ENCODE measurements around the gene HCN4. TPM values are rescaled to one million over a fixed set of nuclear protein-coding genes. Genes with fewer than 3 reads are reported as not detected.

Gene HCN4
- total RNA-seq, 1 donor: not detected

GRCh38 chr15:73282567-73283365 lies 86.0 kb downstream of the HCN4 start:
- no peak overlapping the region for H3K4me3 ChIP-seq (ENCODE audit: low read depth, low read length)
- no peak for TF ChIP-seq CTCF (IDR thresholded peaks at IDR 0.05; ENCODE audit: insufficient read depth, low read length)
- no peak for DNase-seq (ENCODE audit: low read depth)

DNA sequence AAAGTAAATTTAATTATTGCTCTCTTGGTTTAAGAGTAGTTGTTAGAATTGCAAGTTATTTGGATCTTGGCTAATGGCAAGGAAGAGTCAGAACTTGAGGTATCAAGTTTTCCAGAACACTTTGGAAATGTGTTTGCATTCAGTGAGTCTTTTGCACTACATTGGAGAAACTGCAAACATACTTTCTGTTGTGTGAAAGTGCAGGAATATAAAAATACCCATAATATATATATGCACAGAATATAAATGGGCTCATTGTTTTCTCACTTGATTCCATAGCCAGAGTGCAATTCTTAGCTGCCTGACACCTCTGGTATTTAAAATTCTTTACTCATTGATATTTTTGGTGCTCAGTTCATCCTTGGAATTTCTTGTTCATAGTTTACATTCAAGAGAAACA lies 92.9 kb downstream of the HCN4 start:
- TF ChIP-seq CTCF (IDR thresholded peaks at IDR 0.05; ENCODE audit: insufficient read depth, low read length): no peak
- H3K4me3 ChIP-seq (ENCODE audit: low read depth, low read length): no peak overlapping the region
- DNase-seq (ENCODE audit: low read depth): no peak

GRCh38 chr15:73273181-73274002 lies 95.4 kb downstream of the HCN4 start:
- peak; percentile 86 for TF ChIP-seq CTCF (IDR thresholded peaks at IDR 0.05; ENCODE audit: insufficient read depth, low read length)
- DNase-seq (ENCODE audit: low read depth): peak; percentile 76

DNA sequence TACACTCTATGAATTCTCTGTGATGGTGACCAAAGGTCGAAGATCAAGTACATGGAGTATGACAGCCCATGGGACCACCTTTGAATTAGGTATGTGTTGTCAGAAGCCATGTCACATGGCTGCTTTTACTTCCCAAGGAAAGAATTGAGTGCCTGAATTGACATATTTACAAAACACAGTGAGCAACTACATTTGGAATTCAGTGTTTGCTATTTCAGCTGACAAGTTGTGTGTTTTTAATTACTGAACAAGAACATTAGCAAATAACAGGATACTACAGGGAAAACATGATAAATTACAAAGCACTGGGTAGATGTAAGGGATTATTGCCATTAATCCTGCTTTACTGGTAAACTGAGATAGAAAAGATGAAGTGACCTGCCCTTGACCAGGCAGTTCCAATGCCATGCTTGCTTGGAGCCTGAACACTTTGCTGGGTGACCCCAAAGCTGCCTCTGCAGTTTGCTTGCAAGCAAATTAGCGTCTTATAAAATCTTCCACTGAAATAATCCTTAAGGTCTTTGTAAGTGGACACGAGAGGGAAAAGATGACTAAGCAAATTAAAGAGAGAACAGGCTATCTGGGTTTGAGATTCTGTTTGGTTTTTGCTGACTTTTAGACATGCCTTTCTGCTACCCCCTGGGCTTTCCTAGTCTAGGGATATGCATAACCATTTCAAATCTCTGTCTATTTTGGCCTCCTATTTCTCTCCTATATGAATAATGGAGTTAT lies 98.2 kb downstream of the HCN4 start:
- TF ChIP-seq CTCF (IDR thresholded peaks at IDR 0.05; ENCODE audit: insufficient read depth, low read length): no peak
- no peak for DNase-seq (ENCODE audit: low read depth)
- no peak overlapping the region for H3K4me3 ChIP-seq (ENCODE audit: low read depth, low read length)

More at GRCh38 chr15:73273181-73274002, 95.4 kb downstream of the HCN4 start:
- H3K4me3 ChIP-seq (ENCODE audit: low read depth, low read length): no peak overlapping the region

Other genes starting within 250 kb of the HCN4 start
- not detected in 2 replicates for gene REC114, start 74.2 kb upstream of the HCN4 start, total RNA-seq (ENCODE audit: low replicate concordance)